Spinal cord (tissue), 10 donors: ENCODE results near the gene RTP1. TPM values are rescaled to one million over a fixed set of nuclear protein-coding genes. Genes with fewer than 3 reads are reported as not detected.

Experiments used
- DNase-seq, 6 donors: peaks; one replicate each; pipeline versions ENCODE4 v3.0.0 to v3.0.0-alpha.2; 2013 to 2015; ENCODE audit warnings: low spot score in 6 of 6, low read depth in 4 of 6
- H3K27ac ChIP-seq: one replicate; pipeline ENCODE4 v1.5.1; 2013; ENCODE audit warnings: low read depth, low read length, control low read depth
- H3K27me3 ChIP-seq: one replicate; pipeline ENCODE4 v1.6.1; 2013; ENCODE audit warnings: low read length; ENCODE audit not compliant: control insufficient read depth, insufficient read depth
- H3K36me3 ChIP-seq: one replicate; pipeline ENCODE4 v1.6.1; 2013; ENCODE audit warnings: low read length; ENCODE audit not compliant: control insufficient read depth, insufficient read depth
- H3K4me1 ChIP-seq: one replicate; pipeline ENCODE4 v1.6.1; 2013; ENCODE audit warnings: low read length; ENCODE audit not compliant: control insufficient read depth, insufficient read depth
- H3K4me3 ChIP-seq: one replicate; pipeline ENCODE4 v1.5.1; 2013; ENCODE audit warnings: low read depth, low read length, control low read depth
- H3K9me3 ChIP-seq: one replicate; pipeline ENCODE4 v1.6.1; 2013; ENCODE audit warnings: low read length; ENCODE audit not compliant: control insufficient read depth, insufficient read depth
- WGBS: methylation state at CpG from one replicate; pipeline ENCODE4 v1.1.5; 2013; ENCODE audit warnings: missing lambda C conversion rate; ENCODE audit not compliant: insufficient coverage; 5-methylcytosine and 5-hydroxymethylcytosine counted together
- polyA plus RNA-seq, 2 donors: library from polyadenylated mRNA; unstranded; fragments of 120-200 nt; gene quantifications; one replicate each; pipeline ENCODE4 v1.2.1, GENCODE V29; 2013; ENCODE audit not compliant: insufficient read length in 2 of 2
- total RNA-seq, 2 donors: library from RNA; depleted of rRNA in 1 of 2; stranded (reverse); fragments of 120-200 nt in 1 of 2; fragments of >200 nt in 1 of 2; gene quantifications; one replicate each; pipeline versions ENCODE4 v1.2.3 to v1.2.4, GENCODE V29; 2013 to 2014
- donor health status: healthy.

Gene RTP1
- total and polyA plus RNA-seq, 4 donors: 0.40 to 1.5 (median 0.87) TPM

DNA sequence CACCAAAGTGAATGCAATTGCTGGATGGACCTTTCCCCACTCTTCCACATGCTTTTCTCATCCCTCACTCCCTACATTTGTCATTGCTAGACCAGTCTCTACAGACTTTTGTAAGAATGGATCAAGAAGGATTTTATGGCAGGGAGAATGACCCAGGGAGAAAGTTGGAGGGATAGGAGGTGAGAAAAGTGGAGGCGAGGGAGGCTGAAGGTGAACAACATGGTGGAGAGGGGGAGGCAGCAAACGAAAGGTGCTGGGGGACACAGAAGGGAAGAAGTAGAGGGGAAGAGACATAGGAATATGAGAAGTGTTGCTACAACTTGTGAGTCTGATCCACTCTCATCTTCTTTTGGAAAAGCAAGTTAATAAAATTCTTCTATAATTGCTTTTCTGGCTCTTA is 24.4 kb upstream of the RTP1 start:
- H3K27ac ChIP-seq: no peak overlapping the region
- no peak overlapping the region for H3K4me3 ChIP-seq
- no peaks in the 10 kb centered on the region for H3K9me3 ChIP-seq
- no peaks in the 10 kb centered on the region for H3K27me3 ChIP-seq
- no peaks in the 10 kb centered on the region for H3K36me3 ChIP-seq
- 89% methylated on average over 2 of the region's 2 CpGs for WGBS
- H3K4me1 ChIP-seq: no peaks in the 10 kb centered on the region
- no peak for DNase-seq

DNA sequence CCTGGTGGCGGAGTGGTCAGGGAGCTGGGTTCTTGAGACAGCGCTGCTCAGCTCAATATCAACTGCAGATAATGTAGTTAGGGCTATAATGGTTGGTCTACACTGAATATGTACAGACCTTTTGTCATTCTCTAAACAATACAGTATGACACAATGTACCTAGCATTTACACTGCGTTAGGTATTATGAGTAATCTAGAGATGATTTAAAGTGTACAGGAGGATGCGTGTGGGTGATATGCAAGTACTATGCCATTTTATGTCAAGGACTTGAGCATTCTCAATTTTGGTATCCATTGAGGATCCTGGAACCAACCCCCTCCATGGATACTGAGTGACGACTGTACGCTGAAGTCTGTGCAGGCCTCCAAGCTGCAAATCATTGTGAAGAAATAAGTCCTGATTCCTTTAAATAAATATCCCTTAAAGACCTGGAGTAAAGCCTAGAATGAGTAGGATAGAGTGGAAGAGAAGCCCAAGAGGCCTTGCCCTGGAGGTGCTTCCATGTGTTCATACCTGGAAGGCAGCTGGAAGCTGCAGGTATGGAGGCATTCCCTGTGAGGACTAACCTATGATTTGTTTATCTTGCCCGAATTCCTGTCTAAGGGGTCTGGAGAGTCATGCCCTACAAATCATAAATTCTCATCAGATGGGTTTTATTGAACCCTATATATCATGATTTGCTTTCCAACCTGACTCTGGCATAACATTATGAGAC is 15.7 kb upstream of the RTP1 start:
- no peak overlapping the region for H3K27ac ChIP-seq
- H3K4me3 ChIP-seq: no peak overlapping the region
- no peaks in the 10 kb centered on the region for H3K27me3 ChIP-seq
- no peaks in the 10 kb centered on the region for H3K9me3 ChIP-seq
- WGBS: 100% methylated on average over 2 of the region's 7 CpGs
- no peaks in the 10 kb centered on the region for H3K36me3 ChIP-seq
- H3K4me1 ChIP-seq: no peaks in the 10 kb centered on the region
- DNase-seq: no peak

DNA sequence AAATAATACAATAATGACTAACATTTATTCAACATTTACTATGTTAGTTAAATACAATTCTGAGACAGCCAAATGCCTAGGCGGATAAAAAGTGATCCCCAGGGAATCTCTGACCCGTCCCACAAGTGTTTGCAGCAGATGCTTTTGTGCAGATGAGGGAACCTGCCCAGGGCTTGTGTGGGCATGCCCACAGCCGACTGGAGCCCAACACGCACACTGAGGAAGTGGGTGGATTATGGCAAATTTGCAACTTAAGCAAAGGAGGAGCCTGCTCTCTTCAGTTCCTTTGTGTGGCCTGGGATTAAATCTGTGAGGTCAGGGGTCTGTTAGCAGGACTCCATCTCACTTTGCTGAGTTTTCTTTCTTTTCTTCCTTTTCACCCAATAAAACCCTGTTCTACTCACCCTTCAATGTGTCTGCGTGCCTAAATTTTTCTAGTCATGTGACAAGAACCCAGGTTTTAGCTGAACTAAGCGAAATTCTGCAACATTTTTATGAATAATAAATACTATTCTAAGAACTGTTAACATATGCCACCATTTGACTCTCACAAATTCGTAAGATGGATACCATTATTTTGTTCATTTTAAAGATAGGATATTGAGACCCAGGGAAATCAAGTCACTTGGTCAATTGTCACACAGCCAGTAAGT is 13.9 kb upstream of the RTP1 start:
- no peaks in the 10 kb centered on the region for H3K36me3 ChIP-seq
- 53% methylated on average over 2 of the region's 7 CpGs for WGBS

DNA sequence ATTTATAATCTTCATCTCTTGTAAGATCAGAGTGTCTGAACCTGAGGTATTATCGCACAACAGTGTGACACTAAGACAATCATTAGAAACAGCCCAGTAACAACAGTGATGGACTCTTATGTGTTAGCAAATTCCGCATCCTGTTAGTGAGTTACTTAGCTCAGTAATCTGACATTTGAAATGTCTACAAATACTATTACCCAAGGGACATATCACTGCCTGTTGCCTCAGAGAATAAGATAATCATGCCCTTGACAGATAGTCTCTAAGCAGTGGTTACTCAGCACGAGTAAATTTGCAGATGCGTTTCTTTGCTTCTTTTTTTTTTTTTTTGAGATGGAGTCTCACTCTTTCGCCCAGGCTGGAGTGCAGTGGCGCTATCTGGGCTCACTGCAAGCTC is 13.4 kb upstream of the RTP1 start:
- no peaks in the 10 kb centered on the region for H3K27me3 ChIP-seq
- H3K4me3 ChIP-seq: no peak overlapping the region
- 100% methylated on average over 1 of the region's 6 CpGs for WGBS
- H3K9me3 ChIP-seq: no peaks in the 10 kb centered on the region
- no peaks in the 10 kb centered on the region for H3K4me1 ChIP-seq
- DNase-seq: no peak
- no peak overlapping the region for H3K27ac ChIP-seq
- H3K36me3 ChIP-seq: no peaks in the 10 kb centered on the region

More for the DNA sequence above, 13.9 kb upstream of the RTP1 start:
- Histone ChIP-seq H3K27ac (no peak overlapping the region), H3K27me3 (no peaks in the 10 kb centered on the region), H3K9me3 (no peaks in the 10 kb centered on the region), H3K4me3 (no peak overlapping the region), H3K4me1 (no peaks in the 10 kb centered on the region)
- DNase-seq: no peak

DNA sequence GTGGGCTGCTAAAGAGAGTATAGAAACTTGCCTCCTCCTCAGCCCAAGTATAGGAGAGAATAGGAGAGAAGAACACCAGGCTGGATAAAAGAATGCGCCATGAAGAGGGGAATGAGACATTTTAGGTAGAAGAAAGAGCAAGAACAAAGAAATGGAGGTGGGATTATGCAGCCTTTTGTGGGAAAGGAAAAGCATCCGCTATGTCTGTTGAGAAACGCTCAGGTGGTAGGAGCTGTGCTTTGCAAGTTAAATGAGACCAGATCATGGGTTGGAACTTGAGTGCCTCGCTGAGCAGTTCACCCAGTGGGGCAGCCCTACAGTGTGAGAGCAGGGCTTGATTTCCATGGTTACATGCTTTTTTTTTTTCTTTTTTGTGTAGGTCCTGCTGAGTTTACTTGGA is 11.5 kb upstream of the RTP1 start:
- no peaks in the 10 kb centered on the region for H3K9me3 ChIP-seq
- H3K4me3 ChIP-seq: no peak overlapping the region
- H3K27ac ChIP-seq: no peak overlapping the region
- DNase-seq: no peak
- no peaks in the 10 kb centered on the region for H3K4me1 ChIP-seq
- no peaks in the 10 kb centered on the region for H3K27me3 ChIP-seq
- WGBS: 63% methylated on average over 4 of the region's 4 CpGs
- no peaks in the 10 kb centered on the region for H3K36me3 ChIP-seq

DNA sequence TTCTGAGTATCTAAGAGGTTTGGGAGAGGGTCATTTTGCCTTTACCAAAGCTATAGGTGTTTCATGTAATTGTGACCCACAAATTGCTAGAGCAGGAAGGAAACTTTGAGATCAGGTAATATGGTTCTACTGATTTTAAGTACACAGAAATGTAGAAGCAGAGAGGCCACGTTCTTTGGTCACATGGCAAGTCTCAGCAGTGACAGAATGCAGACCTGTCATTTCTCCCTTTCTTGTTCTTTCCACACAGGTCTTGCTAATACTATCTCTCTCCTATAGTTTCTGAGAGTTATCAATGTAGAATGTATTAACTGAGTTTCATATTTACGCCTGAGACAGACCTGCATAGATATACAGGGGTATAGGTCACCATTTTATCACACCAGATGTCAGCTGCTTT is 10.9 kb upstream of the RTP1 start:
- no peaks in the 10 kb centered on the region for H3K4me1 ChIP-seq
- no peaks in the 10 kb centered on the region for H3K9me3 ChIP-seq
- H3K27me3 ChIP-seq: no peaks in the 10 kb centered on the region
- no peaks in the 10 kb centered on the region for H3K36me3 ChIP-seq
- no peak overlapping the region for H3K27ac ChIP-seq
- DNase-seq: no peak
- H3K4me3 ChIP-seq: no peak overlapping the region
- WGBS: no CpG with 5 or more reads among the region's 2 CpGs

DNA sequence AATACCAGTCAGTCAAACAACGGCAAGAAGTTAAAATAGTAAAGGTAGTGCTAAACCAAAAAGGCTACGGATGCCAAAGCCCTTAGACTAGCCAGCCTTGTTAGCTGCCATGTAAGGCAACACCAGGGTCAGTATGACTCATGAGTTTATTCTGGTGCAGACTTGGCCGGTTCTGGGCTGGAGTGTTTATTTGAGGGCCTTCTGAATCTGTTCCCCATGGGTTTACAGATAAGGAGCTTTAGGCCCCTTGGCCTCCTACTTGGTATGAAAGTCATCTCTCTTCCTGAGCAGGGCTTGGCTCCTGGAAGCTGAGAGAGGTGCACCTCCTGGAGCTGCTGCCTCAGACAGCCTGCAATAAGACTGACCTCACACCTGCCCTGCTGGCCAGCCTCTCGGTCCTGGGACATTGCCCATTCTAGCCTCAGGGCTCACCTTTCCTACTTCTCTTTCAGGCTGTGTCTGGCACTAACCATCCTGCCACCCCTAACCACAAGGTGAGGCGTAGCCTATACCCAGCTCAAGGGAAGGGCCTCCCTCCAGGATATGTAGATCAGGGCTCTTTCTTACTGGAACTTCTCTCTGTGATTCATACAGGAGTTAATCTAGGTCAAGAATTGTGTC is 10.4 kb upstream of the RTP1 start:
- no peak overlapping the region for H3K27ac ChIP-seq
- WGBS: 93% methylated on average over 4 of the region's 5 CpGs
- no peaks in the 10 kb centered on the region for H3K4me1 ChIP-seq
- no peak for DNase-seq
- H3K36me3 ChIP-seq: no peaks in the 10 kb centered on the region
- H3K27me3 ChIP-seq: no peaks in the 10 kb centered on the region
- no peak overlapping the region for H3K4me3 ChIP-seq
- no peaks in the 10 kb centered on the region for H3K9me3 ChIP-seq

DNA sequence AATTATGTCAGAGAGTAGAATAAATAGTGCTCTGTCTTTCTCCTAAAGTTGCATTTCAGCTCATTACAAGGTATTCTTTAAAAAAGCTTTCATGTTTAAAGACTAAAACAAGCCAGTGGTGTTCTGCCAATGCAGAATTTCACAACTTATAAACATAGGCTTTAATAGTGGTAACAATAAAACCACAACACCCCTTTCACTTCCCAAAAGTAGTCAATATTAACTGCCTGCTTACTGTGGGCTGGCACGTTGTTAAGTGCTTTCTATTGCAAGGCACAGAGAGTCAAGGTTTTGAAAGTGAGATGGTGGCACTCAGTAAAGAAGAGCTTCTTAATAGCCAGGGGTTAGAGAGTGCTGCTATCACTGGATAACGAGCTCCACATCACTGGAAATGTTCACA is 8.4 kb upstream of the RTP1 start:
- no peak for DNase-seq
- Histone ChIP-seq H3K9me3 (no peaks in the 10 kb centered on the region), H3K27ac (no peak overlapping the region), H3K36me3 (no peaks in the 10 kb centered on the region), H3K4me1 (no peaks in the 10 kb centered on the region), H3K27me3 (no peaks in the 10 kb centered on the region), H3K4me3 (no peak overlapping the region)
- no CpG with 5 or more reads among the region's 2 CpGs for WGBS

DNA sequence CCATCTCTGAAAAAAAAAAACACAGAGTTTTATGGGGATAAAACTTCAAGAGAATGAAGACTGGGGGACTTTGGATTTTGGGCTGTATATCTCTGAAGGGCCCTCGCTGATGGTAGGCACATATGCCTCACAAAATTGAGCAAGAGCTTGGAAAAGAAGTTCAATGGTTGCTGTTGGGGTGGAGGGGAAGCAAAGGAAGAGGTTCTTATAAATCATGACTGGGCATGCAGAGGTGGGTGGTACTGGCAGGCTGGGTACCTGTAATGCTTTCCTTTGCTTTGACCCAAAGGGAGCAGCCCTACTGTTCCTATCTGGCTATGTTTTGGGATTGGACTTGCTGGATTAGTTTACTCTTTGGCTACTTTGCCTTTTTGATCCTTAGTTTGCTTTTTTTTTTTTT is 6.0 kb upstream of the RTP1 start:
- no peaks in the 10 kb centered on the region for H3K4me1 ChIP-seq
- no peak for DNase-seq
- no peak overlapping the region for H3K27ac ChIP-seq
- H3K27me3 ChIP-seq: no peaks in the 10 kb centered on the region
- no peaks in the 10 kb centered on the region for H3K9me3 ChIP-seq
- no peak overlapping the region for H3K4me3 ChIP-seq
- no peaks in the 10 kb centered on the region for H3K36me3 ChIP-seq
- 75% methylated on average over 1 of the region's 1 CpG for WGBS

DNA sequence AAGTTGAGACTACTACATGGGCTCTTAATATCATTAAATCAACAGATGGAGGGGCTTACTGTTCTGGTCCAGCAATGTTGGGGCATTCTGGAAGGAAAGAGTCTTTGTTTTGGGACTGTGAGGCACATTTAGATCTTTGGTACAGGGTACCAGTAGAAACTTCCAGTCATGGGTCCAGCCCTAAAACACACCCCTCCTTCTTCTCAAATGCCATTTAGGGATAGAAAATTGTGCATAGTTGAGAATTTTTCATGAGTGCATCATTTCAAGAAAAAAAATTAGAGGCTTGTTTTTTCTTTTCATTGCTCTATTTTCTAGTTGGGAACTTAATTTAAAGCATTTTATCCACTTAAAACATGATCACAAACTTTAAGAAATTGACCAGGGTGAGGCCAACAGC is 4.1 kb upstream of the RTP1 start:
- Histone ChIP-seq H3K9me3 (no peaks in the 10 kb centered on the region), H3K4me1 (peaks cover 9% of the 10 kb centered on the region), H3K4me3 (no peak overlapping the region), H3K36me3 (no peaks in the 10 kb centered on the region), H3K27ac (no peak overlapping the region), H3K27me3 (no peaks in the 10 kb centered on the region)
- no peak for DNase-seq
